WTC11 (cell line): ENCODE measurements around the gene IFNLR1. TPM values are rescaled to one million over a fixed set of nuclear protein-coding genes. Genes with fewer than 3 reads are reported as not detected.

Source experiments
- ATAC-seq: fragments of 200-7000 bp; cut with Tn5 transposase; 2 replicates; pipeline ENCODE4 v1.10.0; 2021; ENCODE audit warnings: mild to moderate bottlenecking, moderate library complexity
- CTCF ChIA-PET: fragments of 300-600 bp; sonication (Branson Sonifier 250); formaldehyde crosslinking; loops from one replicate; lab custom pipeline; 2021; ENCODE audit warnings: antibody characterized with exemption; lab: Charles Lee
- POLR2A ChIA-PET: fragments of 350-600 bp; sonication (Branson Sonifier 250); formaldehyde crosslinking; loops from one replicate; lab custom pipeline; 2021; ENCODE audit warnings: antibody characterized with exemption; lab: Charles Lee
- DNase-seq: peaks from one replicate; pipeline ENCODE4 v3.0.0; 2021; ENCODE audit warnings: low spot score
- H3K27ac Mint-ChIP-seq: 2 replicates; pipeline ENCODE4 v1.8.0; 2021; ENCODE audit warnings: mixed read lengths
- H3K27me3 Mint-ChIP-seq: 2 replicates; pipeline ENCODE4 v1.8.0; 2021; ENCODE audit warnings: low read depth, mild to moderate bottlenecking, moderate library complexity, mixed read lengths
- H3K36me3 Mint-ChIP-seq: 2 replicates; pipeline ENCODE4 v1.8.0; 2021; ENCODE audit warnings: mixed read lengths
- H3K4me1 Mint-ChIP-seq: 2 replicates; pipeline ENCODE4 v1.8.0; 2022; ENCODE audit warnings: mixed read lengths
- H3K4me3 Mint-ChIP-seq: 2 replicates; pipeline ENCODE4 v1.8.0; 2021; ENCODE audit warnings: mild to moderate bottlenecking, moderate library complexity, mixed read lengths
- H3K9me3 Mint-ChIP-seq: 2 replicates; pipeline ENCODE4 v1.8.0; 2021; ENCODE audit warnings: mixed read lengths
- ATF6 ChIP-seq: sonication (generic); formaldehyde crosslinking; IDR thresholded peaks from 2 replicates; pipeline ENCODE4 v1.8.1; 2023; ENCODE audit warnings: mild to moderate bottlenecking, missing genetic modification reagents
- CREM ChIP-seq: sonication (generic); formaldehyde crosslinking; IDR thresholded peaks from 2 replicates; pipeline ENCODE4 v1.8.1; 2022; ENCODE audit warnings: mild to moderate bottlenecking, missing genetic modification reagents, moderate library complexity
- ELF4 ChIP-seq: sonication (generic); formaldehyde crosslinking; IDR thresholded peaks from 2 replicates; pipeline ENCODE4 v1.8.1; 2022; ENCODE audit warnings: low read depth, mild to moderate bottlenecking, moderate library complexity, missing genetic modification reagents
- ERG ChIP-seq: fragments of 250-450 bp; sonication (Bioruptor Pico); IDR thresholded peaks from 2 replicates; pipeline ENCODE4 v1.8.0; 2021; ENCODE audit warnings: mild to moderate bottlenecking
- IRF2 ChIP-seq: sonication (generic); formaldehyde crosslinking; IDR thresholded peaks from 2 replicates; pipeline ENCODE4 v1.8.0; 2022; ENCODE audit warnings: low read depth, missing genetic modification reagents, borderline replicate concordance
- TCF7 ChIP-seq: sonication (generic); formaldehyde crosslinking; IDR thresholded peaks from 2 replicates; pipeline ENCODE4 v1.8.0; 2022; ENCODE audit warnings: mild to moderate bottlenecking, low read depth, missing genetic modification reagents, moderate library complexity
- TEAD1 ChIP-seq: sonication (generic); formaldehyde crosslinking; IDR thresholded peaks from 2 replicates; pipeline ENCODE4 v1.8.0; 2022; ENCODE audit warnings: mild to moderate bottlenecking, missing genetic modification reagents
- ZNF317 ChIP-seq: sonication (generic); formaldehyde crosslinking; IDR thresholded peaks from 2 replicates; pipeline ENCODE4 v1.8.1; 2023; ENCODE audit warnings: low read depth, mild to moderate bottlenecking, moderate library complexity, missing genetic modification reagents, borderline replicate concordance
- ZNF425 ChIP-seq: fragments of 250-450 bp; sonication (Bioruptor Pico); conservative IDR thresholded peaks from 2 replicates; pipeline ENCODE4 v1.9.0; 2021; ENCODE audit warnings: mild to moderate bottlenecking
- total RNA-seq: library from RNA; stranded (reverse); gene quantifications from 3 replicates; pipeline ENCODE4 v1.2.3, GENCODE V29; 2021
- TF ChIP-seq, protein P1 (sequence below): sonication (generic); formaldehyde crosslinking; IDR thresholded peaks from 2 replicates; pipeline ENCODE4 v1.8.0; 2023; ENCODE audit warnings: missing genetic modification reagents, mild to moderate bottlenecking, borderline replicate concordance
- TF ChIP-seq, protein P2 (sequence below): sonication (generic); formaldehyde crosslinking; IDR thresholded peaks from 2 replicates; pipeline ENCODE4 v1.8.0; 2023; ENCODE audit warnings: mild to moderate bottlenecking, missing genetic modification reagents
- TF ChIP-seq, protein P3 (sequence below): sonication (generic); formaldehyde crosslinking; conservative IDR thresholded peaks from 2 replicates; pipeline ENCODE4 v1.8.1; 2022; ENCODE audit warnings: mild to moderate bottlenecking, missing genetic modification reagents

Gene IFNLR1
- total RNA-seq, 1 experiment from 2014 or later, result 6.6 TPM

GRCh38 chr1:24114753-24115152, 72.3 kb downstream of the IFNLR1 start (continued):
- TF ChIP-seq, protein P1, sequence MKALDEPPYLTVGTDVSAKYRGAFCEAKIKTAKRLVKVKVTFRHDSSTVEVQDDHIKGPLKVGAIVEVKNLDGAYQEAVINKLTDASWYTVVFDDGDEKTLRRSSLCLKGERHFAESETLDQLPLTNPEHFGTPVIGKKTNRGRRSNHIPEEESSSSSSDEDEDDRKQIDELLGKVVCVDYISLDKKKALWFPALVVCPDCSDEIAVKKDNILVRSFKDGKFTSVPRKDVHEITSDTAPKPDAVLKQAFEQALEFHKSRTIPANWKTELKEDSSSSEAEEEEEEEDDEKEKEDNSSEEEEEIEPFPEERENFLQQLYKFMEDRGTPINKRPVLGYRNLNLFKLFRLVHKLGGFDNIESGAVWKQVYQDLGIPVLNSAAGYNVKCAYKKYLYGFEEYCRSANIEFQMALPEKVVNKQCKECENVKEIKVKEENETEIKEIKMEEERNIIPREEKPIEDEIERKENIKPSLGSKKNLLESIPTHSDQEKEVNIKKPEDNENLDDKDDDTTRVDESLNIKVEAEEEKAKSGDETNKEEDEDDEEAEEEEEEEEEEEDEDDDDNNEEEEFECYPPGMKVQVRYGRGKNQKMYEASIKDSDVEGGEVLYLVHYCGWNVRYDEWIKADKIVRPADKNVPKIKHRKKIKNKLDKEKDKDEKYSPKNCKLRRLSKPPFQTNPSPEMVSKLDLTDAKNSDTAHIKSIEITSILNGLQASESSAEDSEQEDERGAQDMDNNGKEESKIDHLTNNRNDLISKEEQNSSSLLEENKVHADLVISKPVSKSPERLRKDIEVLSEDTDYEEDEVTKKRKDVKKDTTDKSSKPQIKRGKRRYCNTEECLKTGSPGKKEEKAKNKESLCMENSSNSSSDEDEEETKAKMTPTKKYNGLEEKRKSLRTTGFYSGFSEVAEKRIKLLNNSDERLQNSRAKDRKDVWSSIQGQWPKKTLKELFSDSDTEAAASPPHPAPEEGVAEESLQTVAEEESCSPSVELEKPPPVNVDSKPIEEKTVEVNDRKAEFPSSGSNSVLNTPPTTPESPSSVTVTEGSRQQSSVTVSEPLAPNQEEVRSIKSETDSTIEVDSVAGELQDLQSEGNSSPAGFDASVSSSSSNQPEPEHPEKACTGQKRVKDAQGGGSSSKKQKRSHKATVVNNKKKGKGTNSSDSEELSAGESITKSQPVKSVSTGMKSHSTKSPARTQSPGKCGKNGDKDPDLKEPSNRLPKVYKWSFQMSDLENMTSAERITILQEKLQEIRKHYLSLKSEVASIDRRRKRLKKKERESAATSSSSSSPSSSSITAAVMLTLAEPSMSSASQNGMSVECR (CRISPR knock-in tag), result no peak
- no peak for TF ChIP-seq TCF7 (CRISPR knock-in tag)

DNA sequence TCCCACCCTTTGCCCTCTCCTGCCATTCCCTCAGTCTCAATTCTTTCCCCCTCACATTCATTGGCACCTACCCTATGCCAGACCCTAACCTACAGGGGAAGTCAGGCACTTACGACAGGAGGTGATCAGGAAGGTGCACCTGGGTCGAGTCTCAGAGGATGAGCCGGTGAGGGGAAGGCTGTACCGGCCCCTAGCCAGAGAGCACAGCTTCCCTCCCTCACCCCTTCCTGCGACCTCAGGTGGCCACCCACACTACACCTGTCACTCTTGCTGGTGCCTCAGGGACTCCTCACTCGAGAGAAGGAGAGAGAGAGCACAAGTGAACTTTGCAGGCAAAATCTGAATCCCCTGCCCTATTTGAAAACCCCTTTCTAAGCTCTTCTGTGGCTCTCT, 73.5 kb downstream of the IFNLR1 start:
- no peaks in the 10 kb centered on the region for H3K36me3 Mint-ChIP-seq
- H3K9me3 Mint-ChIP-seq, result no peaks in the 10 kb centered on the region
- CTCF ChIA-PET, result interaction anchor here (1.1 to 1.5 kb wide), 2 partner anchors 37 to 88 kb away, joined by 4 to 5 read pairs; no protein-coding TSS in a partner anchor
- H3K27me3 Mint-ChIP-seq, result no peaks in the 10 kb centered on the region
- no peak for ATAC-seq
- no peak overlapping the region for H3K27ac Mint-ChIP-seq
- H3K4me1 Mint-ChIP-seq, result peaks cover 29% of the 10 kb centered on the region
- no peak for TF ChIP-seq ZNF425 (CRISPR knock-in tag)
- no peak for TF ChIP-seq IRF2
- TF ChIP-seq ELF4 (CRISPR knock-in tag), result no peak
- TF ChIP-seq ATF6, result no peak
- no peak for TF ChIP-seq CREM (CRISPR knock-in tag)
- TF ChIP-seq ZNF317 (CRISPR knock-in tag), result no peak
- no peak for TF ChIP-seq TEAD1 (CRISPR knock-in tag)
- TF ChIP-seq ERG (CRISPR knock-in tag), result no peak
- TF ChIP-seq, protein P2, sequence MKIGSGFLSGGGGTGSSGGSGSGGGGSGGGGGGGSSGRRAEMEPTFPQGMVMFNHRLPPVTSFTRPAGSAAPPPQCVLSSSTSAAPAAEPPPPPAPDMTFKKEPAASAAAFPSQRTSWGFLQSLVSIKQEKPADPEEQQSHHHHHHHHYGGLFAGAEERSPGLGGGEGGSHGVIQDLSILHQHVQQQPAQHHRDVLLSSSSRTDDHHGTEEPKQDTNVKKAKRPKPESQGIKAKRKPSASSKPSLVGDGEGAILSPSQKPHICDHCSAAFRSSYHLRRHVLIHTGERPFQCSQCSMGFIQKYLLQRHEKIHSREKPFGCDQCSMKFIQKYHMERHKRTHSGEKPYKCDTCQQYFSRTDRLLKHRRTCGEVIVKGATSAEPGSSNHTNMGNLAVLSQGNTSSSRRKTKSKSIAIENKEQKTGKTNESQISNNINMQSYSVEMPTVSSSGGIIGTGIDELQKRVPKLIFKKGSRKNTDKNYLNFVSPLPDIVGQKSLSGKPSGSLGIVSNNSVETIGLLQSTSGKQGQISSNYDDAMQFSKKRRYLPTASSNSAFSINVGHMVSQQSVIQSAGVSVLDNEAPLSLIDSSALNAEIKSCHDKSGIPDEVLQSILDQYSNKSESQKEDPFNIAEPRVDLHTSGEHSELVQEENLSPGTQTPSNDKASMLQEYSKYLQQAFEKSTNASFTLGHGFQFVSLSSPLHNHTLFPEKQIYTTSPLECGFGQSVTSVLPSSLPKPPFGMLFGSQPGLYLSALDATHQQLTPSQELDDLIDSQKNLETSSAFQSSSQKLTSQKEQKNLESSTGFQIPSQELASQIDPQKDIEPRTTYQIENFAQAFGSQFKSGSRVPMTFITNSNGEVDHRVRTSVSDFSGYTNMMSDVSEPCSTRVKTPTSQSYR, result no peak
- TF ChIP-seq, protein P3, sequence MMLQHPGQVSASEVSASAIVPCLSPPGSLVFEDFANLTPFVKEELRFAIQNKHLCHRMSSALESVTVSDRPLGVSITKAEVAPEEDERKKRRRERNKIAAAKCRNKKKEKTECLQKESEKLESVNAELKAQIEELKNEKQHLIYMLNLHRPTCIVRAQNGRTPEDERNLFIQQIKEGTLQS (CRISPR knock-in tag), result no peak
- no peak for DNase-seq
- POLR2A ChIA-PET, result no interaction called here
- no peak overlapping the region for H3K4me3 Mint-ChIP-seq
